HG03039 (cell line): ENCODE results near the gene LTO1.

ENCODE experiments used
- ATAC-seq: cut with Tn5 transposase; IDR thresholded peaks from one replicate; pipeline ENCODE4 v1.9.1; 2021; ENCODE audit warnings: mild to moderate bottlenecking, moderate library complexity; ENCODE audit not compliant: unreplicated experiment

Gene LTO1

DNA sequence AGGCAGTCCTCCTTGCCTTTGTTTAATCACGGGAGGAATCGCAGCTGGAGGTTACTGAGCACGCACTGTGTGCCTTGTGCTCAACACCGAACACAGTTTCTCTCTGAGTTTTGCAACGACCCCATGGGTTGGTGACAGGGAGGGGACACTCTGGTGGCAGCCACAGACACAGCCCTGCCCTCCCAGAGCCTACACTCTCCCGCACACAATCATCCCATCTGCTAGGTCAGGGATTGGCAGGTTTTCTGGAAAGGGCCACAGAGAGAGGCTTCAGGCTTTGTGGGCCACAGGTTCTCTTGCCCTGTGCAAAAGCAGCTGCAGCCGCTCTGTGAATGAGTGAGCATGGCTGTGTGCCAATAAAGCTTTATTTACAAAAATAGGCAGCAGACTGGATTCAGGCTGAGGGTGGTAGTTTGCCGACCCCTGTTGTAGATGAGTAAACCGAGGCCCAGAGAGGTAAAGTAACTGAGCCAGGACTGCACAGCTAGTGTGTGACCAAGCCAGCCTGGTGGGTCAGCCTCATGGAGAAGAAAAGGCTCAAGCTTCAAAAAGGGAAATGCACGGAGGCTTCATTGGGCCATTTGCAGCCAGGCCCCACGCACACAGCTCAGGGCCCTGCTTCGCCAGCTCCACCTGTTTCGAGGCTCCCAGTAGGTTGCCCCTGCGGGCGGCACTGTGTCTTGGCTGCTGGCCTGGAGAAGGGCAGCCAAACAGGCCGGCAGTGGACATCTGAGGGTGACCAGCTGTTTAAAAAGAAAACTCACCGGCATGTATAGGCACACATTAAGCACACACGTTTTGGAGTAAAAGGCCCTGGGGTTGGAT, 16.3 kb downstream of the LTO1 start:
- no peak for ATAC-seq

DNA sequence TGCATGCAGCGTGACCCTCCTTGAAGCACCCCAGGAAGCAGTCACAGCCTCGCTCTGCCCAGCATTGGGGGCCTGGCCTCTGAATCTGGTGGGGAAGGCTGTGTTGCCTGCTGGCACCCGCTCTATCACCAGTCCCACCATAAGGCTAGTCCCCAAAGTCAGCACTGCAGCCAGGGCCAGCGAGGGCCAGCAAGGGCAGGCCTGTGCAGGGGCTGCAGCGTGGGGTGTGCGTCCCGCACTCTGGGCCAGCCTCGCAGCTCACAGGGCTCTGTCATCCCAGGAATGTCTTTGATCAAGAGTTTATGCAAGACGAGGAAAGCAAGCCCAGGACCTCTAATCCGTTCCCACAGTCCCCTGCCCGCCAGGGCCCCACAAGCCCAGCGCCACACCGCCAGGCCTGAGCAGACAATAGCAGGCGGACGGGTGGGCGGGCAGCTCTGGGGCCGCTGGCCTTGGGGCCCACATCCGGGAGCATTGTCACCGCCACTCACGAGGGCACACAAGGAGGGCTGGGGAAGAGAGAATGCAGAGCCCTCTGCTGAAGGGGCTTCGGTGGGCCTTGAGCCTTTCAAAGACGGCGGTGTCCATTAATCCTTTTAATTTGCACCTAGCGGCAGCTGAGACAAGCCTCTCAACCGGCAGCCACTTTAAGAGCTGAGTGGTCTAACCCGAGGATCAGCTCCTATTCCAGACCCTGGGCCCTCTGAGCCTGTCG, 17.1 kb downstream of the LTO1 start:
- no peak for ATAC-seq

DNA sequence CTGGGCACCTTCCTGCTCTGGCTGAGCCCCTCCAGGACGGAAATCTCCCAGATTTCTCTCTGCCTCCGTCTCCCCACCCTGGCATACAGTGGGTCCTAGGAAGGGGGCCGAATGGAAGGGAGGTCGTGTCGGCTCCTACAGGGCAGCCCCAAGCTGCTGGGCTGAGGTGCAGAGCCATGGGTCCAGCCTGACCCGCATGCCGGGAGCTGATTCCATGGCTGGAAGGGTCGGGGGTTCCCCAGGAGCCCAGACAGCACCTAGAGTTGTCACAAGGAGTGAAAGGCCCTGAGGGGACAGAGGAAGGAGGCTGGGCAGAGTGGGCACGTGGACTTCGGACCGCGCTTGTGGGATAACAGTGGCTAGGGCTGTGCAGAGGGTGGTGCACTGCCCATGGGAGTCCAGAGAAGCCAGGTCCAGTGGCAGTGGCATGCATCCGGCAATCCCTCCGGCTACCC, 17.7 kb downstream of the LTO1 start:
- no peak for ATAC-seq

DNA sequence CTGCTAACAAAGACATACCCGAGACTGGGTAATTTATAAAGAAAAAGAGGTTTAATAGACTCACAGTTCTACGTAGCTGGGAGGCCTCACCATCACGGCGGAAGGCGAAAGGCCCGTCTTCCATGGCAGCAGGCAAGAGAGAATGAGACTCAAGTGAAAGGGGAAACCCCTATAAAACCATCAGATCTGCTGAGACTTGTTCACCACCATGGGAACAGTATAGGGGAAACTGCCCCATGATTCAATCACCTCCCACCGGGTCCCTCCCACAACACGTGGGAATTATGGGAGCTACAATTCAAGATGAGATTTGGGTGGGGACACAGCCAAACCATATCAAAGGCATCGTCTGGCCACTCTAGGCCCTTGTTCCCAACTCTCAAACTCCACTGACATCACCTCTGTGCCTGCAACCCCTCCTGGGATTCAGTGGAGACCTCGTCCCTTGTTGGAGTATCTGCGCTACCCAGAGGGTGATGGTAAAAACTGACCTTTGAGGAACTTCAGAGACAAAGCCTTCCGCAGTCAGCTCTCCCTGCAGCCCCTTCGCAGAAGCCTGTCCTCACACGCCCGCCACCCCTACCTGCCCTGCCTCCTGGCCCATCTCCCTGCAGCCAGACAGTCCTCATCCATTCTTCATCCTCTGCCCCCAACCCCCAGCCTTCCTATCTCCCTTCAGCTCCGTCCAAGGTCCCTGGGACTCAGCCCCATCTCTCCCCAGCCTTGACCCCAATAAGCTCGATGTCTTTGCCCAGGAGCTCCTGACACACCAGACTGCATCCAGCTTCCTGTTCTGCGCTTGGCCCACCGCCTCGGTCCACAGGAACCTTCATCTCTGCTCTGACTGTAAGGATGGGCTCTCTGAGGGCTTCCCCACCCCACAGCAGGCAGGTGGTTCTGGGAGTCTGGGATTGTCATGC, 18.4 kb downstream of the LTO1 start:
- ATAC-seq, result no peak

DNA sequence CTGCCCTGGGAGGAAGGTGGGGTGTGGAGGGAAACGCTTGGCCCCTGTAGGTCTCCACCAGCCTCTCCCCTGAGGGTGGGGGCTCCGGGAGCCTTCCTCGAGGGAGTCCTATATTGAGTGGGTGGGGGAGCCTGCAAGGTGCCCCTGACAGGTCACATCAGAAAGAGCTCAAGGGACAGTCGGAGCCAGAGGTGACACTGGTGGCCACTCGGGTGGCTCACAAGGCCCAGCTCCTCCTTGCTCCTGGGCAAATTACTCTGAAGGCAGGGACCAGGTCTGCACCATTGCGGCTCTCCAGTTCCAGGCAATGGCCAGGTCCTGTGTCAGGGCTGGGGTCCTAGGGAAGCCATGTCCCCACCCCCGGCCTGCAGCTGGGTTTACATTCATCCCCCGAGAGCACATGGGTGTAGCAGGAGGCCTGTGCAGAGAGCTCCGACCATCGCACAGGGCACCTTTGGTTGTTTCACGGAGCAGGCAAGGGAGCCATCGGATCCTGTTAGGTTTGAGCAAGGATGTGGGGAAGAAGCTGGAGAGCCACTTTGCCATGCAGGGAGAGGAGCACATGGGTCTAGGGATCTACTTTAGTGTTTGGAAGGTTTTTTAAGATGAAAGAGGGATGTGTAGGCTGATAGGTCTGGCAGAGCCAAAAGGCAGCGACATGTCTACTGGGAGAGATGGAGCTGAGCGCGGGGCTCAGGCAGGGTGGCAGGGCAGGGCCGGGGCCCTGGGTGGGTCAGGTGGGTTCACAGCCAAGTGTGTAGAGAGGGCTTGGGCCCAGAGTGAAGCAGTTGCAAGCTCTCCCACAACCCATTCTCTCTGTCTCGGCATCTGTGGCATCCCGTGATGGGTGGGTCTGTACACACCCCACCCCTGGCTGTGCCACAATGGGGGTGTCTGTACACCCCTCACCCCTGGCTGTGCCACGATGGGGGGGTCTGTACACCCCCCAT, 19.4 kb downstream of the LTO1 start:
- ATAC-seq, result no peak

DNA sequence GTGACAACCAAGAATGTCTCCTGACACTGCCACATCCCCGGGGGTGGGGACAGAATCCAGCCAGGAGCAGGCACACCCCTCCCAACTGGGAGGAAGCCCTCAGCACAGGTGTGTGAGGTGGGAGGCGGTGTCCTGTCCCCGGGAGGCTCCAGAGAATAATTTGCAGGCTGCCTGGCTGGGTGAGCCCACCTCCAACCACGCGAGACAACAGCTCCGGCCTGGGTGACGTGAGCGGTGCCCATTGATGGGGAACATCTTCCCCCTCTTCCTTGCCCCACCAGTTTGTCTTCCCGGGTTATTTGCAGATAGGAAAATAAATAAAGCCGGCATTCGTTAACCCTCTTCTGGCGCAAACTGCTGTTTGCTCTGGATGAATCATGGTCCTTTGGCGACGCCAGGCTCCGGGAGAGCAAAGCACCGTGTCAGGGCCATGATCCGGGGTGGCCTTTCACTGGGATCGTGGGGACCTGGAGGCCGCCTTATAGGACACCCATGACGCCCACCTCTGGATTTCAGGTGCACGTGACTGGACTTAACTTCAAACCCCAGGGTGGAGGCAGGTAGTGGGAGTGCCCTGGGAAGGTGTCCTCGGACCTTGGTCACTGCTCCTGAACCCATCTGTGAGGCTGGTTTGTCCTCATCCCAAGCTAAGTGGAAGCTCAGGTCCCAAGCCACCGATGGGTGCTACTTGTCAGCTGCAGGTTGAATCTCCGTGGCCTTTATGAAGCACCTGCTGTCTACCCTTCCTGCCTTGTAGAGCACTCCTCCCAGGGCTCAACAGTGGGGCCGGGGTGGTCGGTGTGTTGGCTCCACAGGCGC, 20.3 kb downstream of the LTO1 start:
- no peak for ATAC-seq

DNA sequence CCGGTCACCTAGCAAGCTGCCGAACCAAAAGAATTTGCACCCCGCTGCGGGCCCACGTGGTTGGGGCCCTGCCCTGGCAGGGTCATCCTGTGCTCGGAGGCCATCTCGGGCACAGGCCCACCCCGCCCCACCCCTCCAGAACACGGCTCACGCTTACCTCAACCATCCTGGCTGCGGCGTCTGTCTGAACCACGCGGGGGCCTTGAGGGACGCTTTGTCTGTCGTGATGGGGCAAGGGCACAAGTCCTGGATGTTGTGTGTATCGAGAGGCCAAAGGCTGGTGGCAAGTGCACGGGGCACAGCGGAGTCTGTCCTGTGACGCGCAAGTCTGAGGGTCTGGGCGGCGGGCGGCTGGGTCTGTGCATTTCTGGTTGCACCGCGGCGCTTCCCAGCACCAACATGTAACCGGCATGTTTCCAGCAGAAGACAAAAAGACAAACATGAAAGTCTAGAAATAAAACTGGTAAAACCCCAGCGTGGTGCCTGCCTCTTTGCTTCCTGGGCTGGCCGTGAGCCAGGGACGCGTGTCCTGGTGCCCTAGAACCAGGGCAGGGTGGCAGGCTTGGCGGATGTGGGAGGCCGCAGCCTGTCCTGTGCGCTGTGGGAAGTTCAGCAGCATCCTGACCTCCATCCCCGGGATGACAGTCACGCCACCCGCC, 21.0 kb downstream of the LTO1 start:
- ATAC-seq, result no peak

DNA sequence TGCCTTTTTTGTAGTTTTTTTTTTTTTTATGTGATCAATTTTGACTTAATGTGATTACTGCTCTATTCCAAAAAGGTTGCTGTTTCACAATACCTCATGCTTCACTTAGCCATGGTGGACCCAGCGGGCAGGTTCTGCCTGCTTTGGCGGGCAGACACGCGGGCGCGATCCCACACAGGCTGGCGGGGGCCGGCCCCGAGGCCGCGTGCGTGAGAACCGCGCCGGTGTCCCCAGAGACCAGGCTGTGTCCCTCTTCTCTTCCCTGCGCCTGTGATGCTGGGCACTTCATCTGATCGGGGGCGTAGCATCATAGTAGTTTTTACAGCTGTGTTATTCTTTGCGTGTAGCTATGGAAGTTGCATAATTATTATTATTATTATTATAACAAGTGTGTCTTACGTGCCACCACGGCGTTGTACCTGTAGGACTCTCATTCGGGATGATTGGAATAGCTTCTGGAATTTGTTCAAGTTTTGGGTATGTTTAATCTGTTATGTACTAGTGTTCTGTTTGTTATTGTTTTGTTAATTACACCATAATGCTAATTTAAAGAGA, 21.7 kb downstream of the LTO1 start:
- ATAC-seq, result no peak

DNA sequence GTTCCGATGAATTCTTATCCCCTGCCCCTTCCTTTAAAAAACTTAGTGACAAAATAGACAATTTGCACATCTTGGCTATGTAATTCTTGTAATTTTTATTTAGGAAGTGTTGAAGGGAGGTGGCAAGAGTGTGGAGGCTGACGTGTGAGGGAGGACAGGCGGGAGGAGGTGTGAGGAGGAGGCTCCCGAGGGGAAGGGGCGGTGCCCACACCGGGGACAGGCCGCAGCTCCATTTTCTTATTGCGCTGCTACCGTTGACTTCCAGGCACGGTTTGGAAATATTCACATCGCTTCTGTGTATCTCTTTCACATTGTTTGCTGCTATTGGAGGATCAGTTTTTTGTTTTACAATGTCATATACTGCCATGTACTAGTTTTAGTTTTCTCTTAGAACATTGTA, 22.2 kb downstream of the LTO1 start:
- ATAC-seq, result no peak

DNA sequence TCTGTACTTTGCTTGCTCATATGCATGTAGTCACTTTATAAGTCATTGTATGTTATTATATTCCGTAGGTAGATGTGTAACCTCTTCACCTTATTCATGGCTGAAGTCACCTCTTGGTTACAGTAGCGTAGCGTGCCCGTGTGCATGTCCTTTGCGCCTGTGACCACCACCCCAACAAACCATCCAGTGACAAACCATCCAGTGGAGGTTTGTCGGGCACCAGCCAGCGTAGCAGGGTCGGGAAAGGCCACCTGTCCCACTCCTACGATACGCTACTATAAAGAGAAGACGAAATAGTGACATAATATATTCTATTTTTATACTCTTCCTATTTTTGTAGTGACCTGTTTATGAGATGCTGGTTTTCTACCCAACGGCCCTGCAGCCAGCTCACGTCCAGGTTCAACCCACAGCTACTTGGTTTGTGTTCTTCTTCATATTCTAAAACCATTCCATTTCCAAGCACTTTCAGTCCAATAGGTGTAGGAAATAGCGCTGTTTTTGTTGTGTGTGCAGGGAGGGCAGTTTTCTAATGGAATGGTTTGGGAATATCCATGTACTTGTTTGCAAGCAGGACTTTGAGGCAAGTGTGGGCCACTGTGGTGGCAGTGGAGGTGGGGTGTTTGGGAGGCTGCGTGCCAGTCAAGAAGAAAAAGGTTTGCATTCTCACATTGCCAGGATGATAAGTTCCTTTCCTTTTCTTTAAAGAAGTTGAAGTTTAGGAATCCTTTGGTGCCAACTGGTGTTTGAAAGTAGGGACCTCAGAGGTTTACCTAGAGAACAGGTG, 23.1 kb downstream of the LTO1 start:
- no peak for ATAC-seq

DNA sequence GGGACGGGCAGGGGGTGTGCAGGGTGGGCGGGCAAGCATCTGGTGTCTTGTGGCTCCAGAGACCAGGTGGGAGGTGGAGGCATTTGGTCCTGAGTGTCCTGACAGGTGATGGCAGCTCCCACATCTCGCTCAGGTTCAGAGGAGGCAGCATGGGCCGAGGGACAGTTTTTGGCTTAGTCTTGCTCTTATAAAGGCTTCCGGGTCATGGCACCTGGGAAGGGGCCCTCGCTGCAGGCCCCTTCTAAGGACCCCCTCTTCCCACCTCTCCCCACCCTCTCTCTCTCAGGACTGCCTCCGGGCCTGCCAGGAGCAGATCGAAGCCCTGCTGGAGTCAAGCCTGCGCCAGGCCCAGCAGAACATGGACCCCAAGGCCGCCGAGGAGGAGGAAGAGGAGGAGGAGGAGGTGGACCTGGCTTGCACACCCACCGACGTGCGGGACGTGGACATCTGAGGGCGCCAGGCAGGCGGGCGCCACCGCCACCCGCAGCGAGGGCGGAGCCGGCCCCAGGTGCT, 24.3 kb downstream of the LTO1 start:
- no peak for ATAC-seq

DNA sequence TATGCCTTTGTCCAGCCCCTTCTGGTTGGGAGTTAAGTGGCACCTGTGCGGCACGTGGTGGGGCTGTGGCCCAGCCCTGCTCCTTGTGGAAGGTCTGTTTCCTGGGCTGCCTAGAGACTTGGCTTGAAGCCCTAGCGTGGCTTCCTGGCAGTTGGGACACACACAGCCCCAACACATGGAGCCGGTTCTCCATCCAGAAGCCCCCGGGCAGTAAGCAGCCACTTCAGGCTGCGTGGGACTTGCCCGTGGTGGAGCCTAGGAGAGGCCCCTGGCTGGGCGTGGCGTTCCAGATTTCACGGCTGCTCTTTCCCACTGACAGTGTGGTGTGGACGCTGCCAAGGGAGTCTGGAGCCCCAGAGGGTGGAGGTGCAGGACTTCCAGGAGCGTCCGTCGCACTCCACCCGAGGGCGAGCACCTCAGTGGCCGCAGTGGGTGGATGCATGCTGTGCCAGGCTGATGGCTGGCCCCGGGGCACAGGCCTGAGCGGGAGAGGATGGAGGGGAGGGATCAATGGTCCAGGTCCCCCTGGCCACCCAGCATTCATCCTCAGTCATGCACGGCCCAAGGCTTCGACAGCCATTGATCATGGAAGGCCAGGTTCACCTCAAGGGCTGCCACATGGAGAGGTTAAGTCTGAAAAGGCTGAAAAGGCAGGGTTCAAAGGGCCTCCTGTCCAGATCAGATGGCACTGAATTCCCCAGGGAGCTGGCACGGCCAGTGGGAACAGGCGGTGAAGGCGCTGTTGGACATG, 24.9 kb downstream of the LTO1 start:
- ATAC-seq, result no peak

DNA sequence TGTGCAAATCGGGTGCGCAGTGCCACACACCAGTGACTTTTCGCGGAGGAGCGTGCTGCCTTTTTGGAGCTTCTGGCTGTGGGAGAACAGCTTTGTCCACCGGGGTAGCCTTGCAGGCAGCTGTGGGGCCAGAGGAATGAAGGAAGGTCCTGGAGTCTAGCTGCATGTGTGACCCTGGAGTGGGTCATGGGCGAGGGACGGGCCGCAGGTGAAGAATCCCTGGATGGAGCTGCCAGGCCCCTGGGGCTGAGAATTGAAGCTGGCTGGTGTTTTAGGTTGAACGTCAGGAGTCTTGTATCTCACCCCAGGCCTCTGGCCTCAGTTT, 25.6 kb downstream of the LTO1 start:
- no peak for ATAC-seq

DNA sequence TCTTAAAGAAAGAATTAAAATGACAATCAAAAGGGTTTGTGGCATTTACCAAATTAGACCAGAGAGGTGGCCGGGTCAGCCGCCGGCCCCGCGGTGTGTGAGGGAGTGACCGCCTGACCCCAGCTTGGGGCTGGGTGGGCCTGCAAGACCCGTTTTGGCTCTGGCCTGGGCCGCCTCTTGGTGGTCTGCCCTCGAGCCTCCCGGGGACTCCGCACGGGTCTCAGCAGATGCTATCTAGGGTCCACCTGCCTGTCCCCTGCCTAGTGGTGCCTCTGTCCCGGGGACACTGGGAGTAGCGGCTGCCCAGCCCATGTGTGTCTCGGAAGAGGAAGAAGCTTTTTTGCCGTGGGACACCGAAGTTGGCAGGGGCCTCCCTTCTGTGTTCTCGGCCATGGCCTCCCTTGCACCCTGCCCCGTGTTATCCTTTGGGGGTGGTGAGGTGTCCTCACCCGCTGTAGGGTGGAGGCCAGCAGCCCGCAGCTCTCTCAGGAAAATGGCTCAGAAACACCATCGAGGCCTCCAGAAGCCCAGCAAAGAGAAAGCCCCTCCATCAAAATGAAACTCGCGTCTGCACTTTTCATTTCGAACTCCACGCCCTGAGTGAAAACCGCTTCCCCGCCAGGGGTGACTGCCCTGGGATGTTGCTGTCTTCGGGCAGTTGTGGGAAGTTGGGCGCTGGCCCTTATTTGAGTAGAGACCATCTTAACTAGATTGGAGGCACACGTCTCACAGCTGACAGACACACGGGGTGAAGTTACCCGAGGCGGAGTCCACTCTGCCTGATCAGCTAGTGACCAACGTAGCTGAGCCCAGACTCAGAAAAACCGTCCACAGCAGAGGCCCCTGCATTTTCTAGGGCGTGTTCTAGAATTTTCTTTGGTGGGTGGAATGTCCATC, 26.2 kb downstream of the LTO1 start:
- no peak for ATAC-seq

DNA sequence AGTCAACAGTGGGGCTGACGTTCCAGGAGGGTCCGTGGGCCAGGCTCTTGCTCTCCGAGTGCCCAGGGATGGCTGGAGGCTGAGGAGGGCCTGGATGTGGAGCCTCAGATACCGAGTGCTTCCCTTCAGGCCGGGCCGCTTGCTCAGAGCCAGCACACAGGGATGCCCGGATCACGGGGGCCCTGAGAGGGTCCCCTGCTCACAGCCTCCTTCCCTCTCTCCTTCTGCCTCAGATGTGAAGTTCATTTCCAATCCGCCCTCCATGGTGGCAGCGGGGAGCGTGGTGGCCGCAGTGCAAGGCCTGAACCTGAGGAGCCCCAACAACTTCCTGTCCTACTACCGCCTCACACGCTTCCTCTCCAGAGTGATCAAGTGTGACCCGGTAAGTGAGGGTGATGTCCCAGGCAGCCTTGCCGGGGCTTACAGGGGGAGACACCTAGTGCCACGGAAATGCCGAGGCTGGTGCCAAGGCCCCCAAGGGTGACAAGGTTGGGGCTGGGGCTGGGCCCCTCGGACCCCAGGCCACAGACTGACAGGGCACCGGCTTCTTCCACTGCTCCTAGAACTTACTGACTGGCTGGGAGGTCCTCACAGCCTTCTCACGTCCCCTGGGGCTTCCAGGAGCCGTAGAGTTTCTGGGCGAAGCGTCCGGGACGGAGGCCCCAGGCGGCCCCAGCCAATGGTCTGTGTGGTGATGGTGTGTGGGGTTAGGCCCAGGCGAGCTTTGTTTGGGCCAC, 27.2 kb downstream of the LTO1 start:
- no peak for ATAC-seq
